Thyroid gland (tissue), 4 donors: ENCODE measurements around the gene PKHD1.

Experiments used
- CTCF ChIP-seq, 6 experiments: fragments of 200-600 bp in 3 of 6; fragments of 450-650 bp in 3 of 6; sonication (generic) in 3 of 6; IDR thresholded peaks; one replicate each; pipeline ENCODE4 v1.5.1; 2016 to 2019; ENCODE audit warnings: antibody characterized with exemption in 6 of 6, mild to moderate bottlenecking in 2 of 6, inconsistent platforms in 1 of 6, moderate library complexity in 1 of 6
- POLR2A ChIP-seq, 2 donors: fragments of 450-650 bp; IDR thresholded peaks; one replicate each; pipeline ENCODE4 v1.6.1; 2017; ENCODE audit warnings: antibody characterized with exemption in 2 of 2, mild to moderate bottlenecking in 2 of 2, moderate library complexity in 1 of 2

- TF ChIP-seq CTCF (IDR thresholded peaks at IDR 0.05) (no peak), POLR2A (IDR thresholded peaks at IDR 0.05) (no peak)
Observed at GRCh38 chr6:51841626-51842025, 245.8 kb downstream of the PKHD1 start.
